ENCODE data around the gene TOM1L1.

TOM1L1 gene

GRCh38 chr17:54888254-54888653, 12.4 kb upstream of the TOM1L1 start:
- Histone ChIP-seq H3F3A (ENCODE audit: insufficient read depth, low read length) (no peaks in the 10 kb centered on the region), H3K36me3 (ENCODE audit: insufficient read depth, low read length) (no peaks in the 10 kb centered on the region), H3K9me3 (ENCODE audit: low read length) (no peaks in the 10 kb centered on the region), H3K4me1 (ENCODE audit: insufficient read depth, low read length, severe bottlenecking) (no peaks in the 10 kb centered on the region), H3K79me2 (ENCODE audit: insufficient read depth, low read length) (no peaks in the 10 kb centered on the region), H3K9me2 (ENCODE audit: low read depth, low read length) (no peaks in the 10 kb centered on the region), H3K4me3 (ENCODE audit: low read depth, low read length, poor library complexity, severe bottlenecking) (no peak overlapping the region), H3K27me3 (ENCODE audit: insufficient read depth, low read length) (no peaks in the 10 kb centered on the region), H2AFZ (ENCODE audit: low read length) (no peak overlapping the region), H3K4me2 (ENCODE audit: low read length) (no peak overlapping the region), H4K20me1 (ENCODE audit: insufficient read depth, low read length) (no peaks in the 10 kb centered on the region), H3K27ac (ENCODE audit: low read depth, low read length, poor library complexity, severe bottlenecking) (no peak overlapping the region), H3K9ac (ENCODE audit: low read length) (no peak overlapping the region)
- TF ChIP-seq EZH2 (IDR thresholded peaks at IDR 0.05; ENCODE audit: borderline replicate concordance, low read length): no peak
- TF ChIP-seq, protein P1, sequence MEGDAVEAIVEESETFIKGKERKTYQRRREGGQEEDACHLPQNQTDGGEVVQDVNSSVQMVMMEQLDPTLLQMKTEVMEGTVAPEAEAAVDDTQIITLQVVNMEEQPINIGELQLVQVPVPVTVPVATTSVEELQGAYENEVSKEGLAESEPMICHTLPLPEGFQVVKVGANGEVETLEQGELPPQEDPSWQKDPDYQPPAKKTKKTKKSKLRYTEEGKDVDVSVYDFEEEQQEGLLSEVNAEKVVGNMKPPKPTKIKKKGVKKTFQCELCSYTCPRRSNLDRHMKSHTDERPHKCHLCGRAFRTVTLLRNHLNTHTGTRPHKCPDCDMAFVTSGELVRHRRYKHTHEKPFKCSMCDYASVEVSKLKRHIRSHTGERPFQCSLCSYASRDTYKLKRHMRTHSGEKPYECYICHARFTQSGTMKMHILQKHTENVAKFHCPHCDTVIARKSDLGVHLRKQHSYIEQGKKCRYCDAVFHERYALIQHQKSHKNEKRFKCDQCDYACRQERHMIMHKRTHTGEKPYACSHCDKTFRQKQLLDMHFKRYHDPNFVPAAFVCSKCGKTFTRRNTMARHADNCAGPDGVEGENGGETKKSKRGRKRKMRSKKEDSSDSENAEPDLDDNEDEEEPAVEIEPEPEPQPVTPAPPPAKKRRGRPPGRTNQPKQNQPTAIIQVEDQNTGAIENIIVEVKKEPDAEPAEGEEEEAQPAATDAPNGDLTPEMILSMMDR (IDR thresholded peaks at IDR 0.05; ENCODE audit: low read length): no peak

- no peaks in the 10 kb centered on the region for H3F3A ChIP-seq (ENCODE audit: insufficient read depth, low read length)
- no peak overlapping the region for H3K4me2 ChIP-seq (ENCODE audit: low read length)
- H4K20me1 ChIP-seq (ENCODE audit: insufficient read depth, low read length): no peaks in the 10 kb centered on the region
- H3K9ac ChIP-seq (ENCODE audit: low read length): no peak overlapping the region
- no peaks in the 10 kb centered on the region for H3K4me1 ChIP-seq (ENCODE audit: insufficient read depth, low read length, severe bottlenecking)
- no peaks in the 10 kb centered on the region for H3K27me3 ChIP-seq (ENCODE audit: insufficient read depth, low read length)
- no peak overlapping the region for H3K27ac ChIP-seq (ENCODE audit: low read depth, low read length, poor library complexity, severe bottlenecking)
- no peak overlapping the region for H2AFZ ChIP-seq (ENCODE audit: low read length)
- H3K79me2 ChIP-seq (ENCODE audit: insufficient read depth, low read length): no peaks in the 10 kb centered on the region
- no peak for TF ChIP-seq EZH2 (IDR thresholded peaks at IDR 0.05; ENCODE audit: borderline replicate concordance, low read length)
- TF ChIP-seq, protein P1 (IDR thresholded peaks at IDR 0.05; ENCODE audit: low read length): no peak
- no peak overlapping the region for H3K4me3 ChIP-seq (ENCODE audit: low read depth, low read length, poor library complexity, severe bottlenecking)
- H3K9me3 ChIP-seq (ENCODE audit: low read length): no peaks in the 10 kb centered on the region
- no peaks in the 10 kb centered on the region for H3K9me2 ChIP-seq (ENCODE audit: low read depth, low read length)
- no peaks in the 10 kb centered on the region for H3K36me3 ChIP-seq (ENCODE audit: insufficient read depth, low read length)
Measured at GRCh38 chr17:54888981-54889380, 11.7 kb upstream of the TOM1L1 start.

GRCh38 chr17:54891176-54891821, 9.4 kb upstream of the TOM1L1 start:
- H2AFZ ChIP-seq (ENCODE audit: low read length): no peak overlapping the region
- no peak overlapping the region for H3K4me3 ChIP-seq (ENCODE audit: low read depth, low read length, poor library complexity, severe bottlenecking)
- no peaks in the 10 kb centered on the region for H3K4me1 ChIP-seq (ENCODE audit: insufficient read depth, low read length, severe bottlenecking)
- no peaks in the 10 kb centered on the region for H3K36me3 ChIP-seq (ENCODE audit: insufficient read depth, low read length)
- no peaks in the 10 kb centered on the region for H3F3A ChIP-seq (ENCODE audit: insufficient read depth, low read length)
- no peaks in the 10 kb centered on the region for H3K27me3 ChIP-seq (ENCODE audit: insufficient read depth, low read length)
- no peaks in the 10 kb centered on the region for H4K20me1 ChIP-seq (ENCODE audit: insufficient read depth, low read length)
- no peaks in the 10 kb centered on the region for H3K9me2 ChIP-seq (ENCODE audit: low read depth, low read length)
- no peak overlapping the region for H3K4me2 ChIP-seq (ENCODE audit: low read length)
- no peak for TF ChIP-seq EZH2 (IDR thresholded peaks at IDR 0.05; ENCODE audit: borderline replicate concordance, low read length)
- TF ChIP-seq, protein P1 (IDR thresholded peaks at IDR 0.05; ENCODE audit: low read length): peak; percentile 55
- no peaks in the 10 kb centered on the region for H3K79me2 ChIP-seq (ENCODE audit: insufficient read depth, low read length)
- H3K27ac ChIP-seq (ENCODE audit: low read depth, low read length, poor library complexity, severe bottlenecking): no peak overlapping the region
- no peaks in the 10 kb centered on the region for H3K9me3 ChIP-seq (ENCODE audit: low read length)
- no peak overlapping the region for H3K9ac ChIP-seq (ENCODE audit: low read length)
